ENCODE data around the gene CRYGC.
"Not testable (repeated sequence)": the region's sequence is repeated elsewhere in the genome, so short reads cannot be mapped to it uniquely, and the experiment has no call there.

CRYGC gene

GRCh38 chr2:208122248-208122647, 7.4 kb downstream of the CRYGC start:
- DNase-seq (ENCODE audit: low spot score): no peak
- no peak for TF ChIP-seq CTCF (IDR thresholded peaks at IDR 0.05; ENCODE audit: extremely low read depth, missing control alignments)

- DNase-seq (ENCODE audit: low spot score): no peak
- TF ChIP-seq CTCF (IDR thresholded peaks at IDR 0.05; ENCODE audit: extremely low read depth, missing control alignments): no peak
Observed at GRCh38 chr2:208118918-208119317, 10.7 kb downstream of the CRYGC start.

GRCh38 chr2:208117390-208117789, 12.2 kb downstream of the CRYGC start:
- not testable (repeated sequence) for DNase-seq (ENCODE audit: low spot score)

GRCh38 chr2:208112969-208113368, 16.7 kb downstream of the CRYGC start:
- TF ChIP-seq CTCF (IDR thresholded peaks at IDR 0.05; ENCODE audit: extremely low read depth, missing control alignments): no peak
- DNase-seq (ENCODE audit: low spot score): no peak

- not testable (repeated sequence) for DNase-seq (ENCODE audit: low spot score)
Observed at GRCh38 chr2:208112273-208112745, 17.3 kb downstream of the CRYGC start.

GRCh38 chr2:208103616-208104015, 26.0 kb downstream of the CRYGC start:
- no peak for TF ChIP-seq CTCF (IDR thresholded peaks at IDR 0.05; ENCODE audit: extremely low read depth, missing control alignments)
- no peak for DNase-seq (ENCODE audit: low spot score)

GRCh38 chr2:208101716-208102631, 27.7 kb downstream of the CRYGC start:
- DNase-seq (ENCODE audit: low spot score): no peak

More at GRCh38 chr2:208101716-208102631, 27.7 kb downstream of the CRYGC start:
- no peak for TF ChIP-seq CTCF (IDR thresholded peaks at IDR 0.05; ENCODE audit: extremely low read depth, missing control alignments)
